T-helper 17 cell (primary cell): ENCODE measurements around the gene TPRX2. TPM values are rescaled to one million over a fixed set of nuclear protein-coding genes. Genes with fewer than 3 reads are reported as not detected.
"Not testable (repeated sequence)": the region's sequence is repeated elsewhere in the genome, so short reads cannot be mapped to it uniquely, and the experiment has no call there.

ENCODE experiments used
- ATAC-seq: fragments of 150-1000 bp; cut with Tn5 transposase; 2 replicates; pipeline ENCODE4 v1.10.0; 2021; ENCODE audit warnings: mild to moderate bottlenecking, moderate library complexity
- DNase-seq, 3 donors: peaks; one replicate each; pipeline versions ENCODE4 v3.0.0 to v3.0.0-alpha.2; 2020 to 2021
- H3K9me3 ChIP-seq: one replicate; pipeline ENCODE4 v1.7.0; 2013; ENCODE audit warnings: low read length, mild to moderate bottlenecking; ENCODE audit not compliant: control insufficient read depth, poor library complexity, severe bottlenecking
- H3K27ac Mint-ChIP-seq: one replicate; pipeline ENCODE4 v1.8.0; 2022; ENCODE audit warnings: mild to moderate bottlenecking, moderate library complexity, mixed read lengths
- H3K27me3 Mint-ChIP-seq: one replicate; pipeline ENCODE4 v1.8.0; 2022; ENCODE audit warnings: mixed read lengths
- H3K36me3 Mint-ChIP-seq: one replicate; pipeline ENCODE4 v1.8.0; 2022; ENCODE audit warnings: low read depth, mixed read lengths
- H3K4me1 Mint-ChIP-seq: one replicate; pipeline ENCODE4 v1.8.0; 2022; ENCODE audit warnings: mild to moderate bottlenecking, mixed read lengths
- H3K4me3 Mint-ChIP-seq: one replicate; pipeline ENCODE4 v1.8.0; 2022; ENCODE audit warnings: mild to moderate bottlenecking, moderate library complexity, mixed read lengths
- total RNA-seq, 4 donors: library from RNA in 2 of 4; stranded (reverse) in 2 of 4; gene quantifications; one replicate each; pipeline ENCODE4 v1.2.3 and lab custom pipeline; 2022 to 2026

TPRX2 gene, protein sequence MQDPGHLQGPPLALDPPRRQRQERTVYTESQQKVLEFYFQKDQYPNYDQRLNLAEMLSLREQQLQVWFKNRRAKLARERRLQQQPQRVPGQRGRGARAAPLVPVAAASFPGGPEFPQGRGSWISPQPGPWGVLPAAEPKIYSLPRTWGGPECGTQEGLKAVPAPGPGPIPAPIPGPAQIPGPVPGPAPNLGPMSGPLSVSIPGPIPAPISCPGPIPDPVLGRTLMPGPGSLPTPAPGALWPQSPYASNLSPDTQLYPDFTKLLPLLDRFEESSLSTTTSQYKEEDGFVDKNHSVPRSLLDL
- total RNA-seq (not detected), total RNA-seq (lab: John Stamatoyannopoulos, UW) (0 reads per million in 2 donors)

- not testable (repeated sequence) for H3K9me3 ChIP-seq, H3K27ac Mint-ChIP-seq, DNase-seq, H3K36me3 Mint-ChIP-seq, ATAC-seq, H3K4me3 Mint-ChIP-seq, H3K4me1 Mint-ChIP-seq
- peaks cover 41% of the 10 kb centered on the region for H3K27me3 Mint-ChIP-seq
These were observed at the start of gene TPRX2 for GRCh38 chr19:47858646-47859285. TPRX2 (plus strand) TSS chr19:47859235; CDS start chr19:47859247, 12 bp downstream.

- no peak overlapping the region for H3K27ac Mint-ChIP-seq
- H3K4me3 Mint-ChIP-seq, result no peak overlapping the region
- H3K27me3 Mint-ChIP-seq, result peaks cover 15% of the 10 kb centered on the region
- no peaks in the 10 kb centered on the region for H3K9me3 ChIP-seq
- ATAC-seq, result peak; percentile 74
- H3K36me3 Mint-ChIP-seq, result peaks cover 2% of the 10 kb centered on the region
- H3K4me1 Mint-ChIP-seq, result peaks cover 3% of the 10 kb centered on the region
- peak; percentile 57 to 75 (median 67) for DNase-seq
These were observed 45.6 kb upstream of the TPRX2 start for GRCh38 chr19:47813304-47813994.

DNA sequence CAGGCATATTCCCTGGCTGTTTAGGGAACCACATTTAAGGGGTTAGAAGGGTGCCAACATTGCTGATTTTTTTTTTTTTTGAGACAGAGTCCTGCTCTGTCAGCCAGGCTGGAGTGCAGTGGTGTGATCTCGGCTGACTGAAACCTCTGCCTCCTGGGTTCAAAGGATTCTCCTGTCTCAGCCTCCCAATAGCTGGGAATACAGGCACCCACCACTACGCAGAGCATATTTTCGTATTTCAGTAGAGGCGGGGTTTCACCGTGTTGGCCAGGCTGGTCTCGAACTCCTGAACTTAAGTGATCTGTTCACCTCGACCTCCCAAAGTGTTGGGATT lies 45.1 kb upstream of the TPRX2 start:
- peak; percentile 16 for ATAC-seq
- no peak for DNase-seq
- no peak overlapping the region for H3K4me3 Mint-ChIP-seq
- H3K4me1 Mint-ChIP-seq, result peaks cover 3% of the 10 kb centered on the region
- H3K27ac Mint-ChIP-seq, result no peak overlapping the region
- H3K9me3 ChIP-seq, result no peaks in the 10 kb centered on the region
- H3K27me3 Mint-ChIP-seq, result peaks cover 17% of the 10 kb centered on the region
- peaks cover 2% of the 10 kb centered on the region for H3K36me3 Mint-ChIP-seq

DNA sequence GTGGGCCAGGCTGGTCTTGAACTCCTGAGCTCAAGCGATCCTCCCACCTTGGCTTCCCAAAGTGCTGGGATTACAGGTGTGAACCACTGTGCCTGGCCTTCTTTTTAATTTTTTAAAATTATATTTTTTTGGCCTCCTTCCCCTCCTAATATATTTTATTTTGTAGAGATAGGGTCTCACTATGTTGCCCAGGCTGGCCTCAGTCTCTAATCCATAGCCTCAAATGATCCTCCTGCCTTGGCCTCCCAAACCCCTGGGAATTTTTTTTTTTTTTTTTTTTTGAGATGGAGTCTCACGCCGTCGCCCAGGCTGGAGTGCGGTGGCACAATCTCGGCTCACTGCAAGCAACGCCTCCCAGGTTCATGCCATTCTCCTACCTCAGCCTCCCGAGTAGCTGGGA lies 42.8 kb upstream of the TPRX2 start:
- Mint-ChIP-seq H3K27me3 (peaks cover 40% of the 10 kb centered on the region), H3K4me1 (peaks cover 12% of the 10 kb centered on the region), H3K36me3 (peaks cover 12% of the 10 kb centered on the region)
- H3K4me3 Mint-ChIP-seq, ATAC-seq, DNase-seq, H3K9me3 ChIP-seq, H3K27ac Mint-ChIP-seq: not testable (repeated sequence)

- Mint-ChIP-seq H3K4me1 (peaks cover 14% of the 10 kb centered on the region), H3K27me3 (peaks cover 57% of the 10 kb centered on the region), H3K36me3 (peaks cover 14% of the 10 kb centered on the region)
- DNase-seq, H3K9me3 ChIP-seq, ATAC-seq, H3K27ac Mint-ChIP-seq, H3K4me3 Mint-ChIP-seq: not testable (repeated sequence)
These were observed 40.8 kb upstream of the TPRX2 start for GRCh38 chr19:47818221-47818620.

GRCh38 chr19:47819858-47820257 lies 39.2 kb upstream of the TPRX2 start:
- H3K9me3 ChIP-seq, result no peaks in the 10 kb centered on the region
- no peak for DNase-seq
- Mint-ChIP-seq H3K27me3 (peaks cover 59% of the 10 kb centered on the region), H3K4me1 (peaks cover 11% of the 10 kb centered on the region), H3K4me3 (no peak overlapping the region), H3K27ac (peak overlapping the region; percentile 81), H3K36me3 (peaks cover 14% of the 10 kb centered on the region)
- ATAC-seq, result no peak

- Mint-ChIP-seq H3K4me3 (peak overlapping the region; percentile 33), H3K27me3 (peaks cover 59% of the 10 kb centered on the region)
These were observed 38.6 kb upstream of the TPRX2 start for GRCh38 chr19:47820410-47820809.

DNA sequence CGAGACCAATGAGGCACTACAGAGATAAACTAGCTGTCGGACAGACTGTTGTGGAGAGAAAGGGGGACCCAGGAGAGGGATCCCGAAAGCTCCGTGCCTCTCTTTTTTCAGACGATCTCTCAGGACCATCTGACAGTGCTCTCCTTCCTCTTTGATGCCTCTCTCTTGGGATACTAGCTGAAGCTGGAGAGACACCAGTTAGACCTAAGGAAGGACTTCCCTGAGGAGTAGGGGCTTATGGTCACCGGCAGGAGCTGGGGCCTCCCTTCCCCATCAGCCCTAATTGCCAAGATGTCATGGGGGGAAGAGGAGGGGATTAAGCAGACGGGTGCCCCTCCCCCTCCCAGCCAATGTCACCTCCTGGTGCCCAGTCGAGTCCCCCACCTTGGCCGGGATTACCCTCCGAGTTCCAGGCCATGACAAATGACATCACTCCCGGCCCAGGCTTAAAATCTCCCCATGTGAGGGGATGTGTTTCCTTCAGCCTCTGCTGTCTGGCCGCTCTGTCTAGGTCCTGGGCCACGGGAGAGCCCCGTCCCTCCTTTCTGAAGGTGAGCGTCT lies 37.5 kb upstream of the TPRX2 start, which contains the start of gene CRX:
Gene CRX (plus strand): TSS at position 478 of the 561 bp plus-strand sequence. CDS start 12,507 bp downstream, outside the sequence.
- H3K36me3 Mint-ChIP-seq, result peaks cover 14% of the 10 kb centered on the region
- peaks cover 11% of the 10 kb centered on the region for H3K4me1 Mint-ChIP-seq
- no peak for DNase-seq
- peaks cover 59% of the 10 kb centered on the region for H3K27me3 Mint-ChIP-seq
- H3K9me3 ChIP-seq, result no peaks in the 10 kb centered on the region
- peak within 1 kb of the TSS; percentile 5 for H3K4me3 Mint-ChIP-seq
- H3K27ac Mint-ChIP-seq, result peak within 1 kb of the TSS; percentile 81
- no peak for ATAC-seq

More at GRCh38 chr19:47820410-47820809, 38.6 kb upstream of the TPRX2 start:
- H3K9me3 ChIP-seq, result no peaks in the 10 kb centered on the region
- H3K4me1 Mint-ChIP-seq, result peaks cover 11% of the 10 kb centered on the region
- no peak for DNase-seq
- peak overlapping the region; percentile 81 for H3K27ac Mint-ChIP-seq
- no peak for ATAC-seq
- H3K36me3 Mint-ChIP-seq, result peaks cover 14% of the 10 kb centered on the region

DNA sequence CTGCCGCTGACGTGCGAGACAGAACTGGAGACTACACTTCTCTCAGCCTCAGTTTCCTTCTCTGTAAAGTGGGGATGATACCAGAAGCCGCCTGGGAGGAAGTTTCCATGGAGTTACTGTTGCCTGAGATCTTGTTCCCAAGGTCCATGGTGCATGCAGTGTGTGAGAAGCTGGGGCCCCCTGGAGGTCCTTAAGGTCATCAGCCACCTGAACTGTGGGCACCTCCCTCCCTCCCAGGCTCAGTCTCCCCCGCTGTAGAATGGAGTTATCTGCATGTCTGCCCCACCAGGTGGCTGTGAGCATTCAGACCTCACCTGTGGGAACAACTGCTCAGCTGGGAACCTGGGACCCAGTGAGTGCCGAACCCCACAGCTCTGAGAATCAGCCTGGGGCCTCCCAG lies 34.6 kb upstream of the TPRX2 start:
- no peaks in the 10 kb centered on the region for H3K9me3 ChIP-seq
- no peak overlapping the region for H3K4me3 Mint-ChIP-seq
- peaks cover 43% of the 10 kb centered on the region for H3K27me3 Mint-ChIP-seq
- ATAC-seq (no peak), DNase-seq (no peak)
- no peak overlapping the region for H3K27ac Mint-ChIP-seq
- H3K4me1 Mint-ChIP-seq, result peaks cover 11% of the 10 kb centered on the region
- H3K36me3 Mint-ChIP-seq, result peaks cover 15% of the 10 kb centered on the region

GRCh38 chr19:47826800-47827199 lies 32.2 kb upstream of the TPRX2 start:
- Mint-ChIP-seq H3K4me3 (no peak overlapping the region), H3K27me3 (peaks cover 19% of the 10 kb centered on the region)
- ATAC-seq, result no peak

DNA sequence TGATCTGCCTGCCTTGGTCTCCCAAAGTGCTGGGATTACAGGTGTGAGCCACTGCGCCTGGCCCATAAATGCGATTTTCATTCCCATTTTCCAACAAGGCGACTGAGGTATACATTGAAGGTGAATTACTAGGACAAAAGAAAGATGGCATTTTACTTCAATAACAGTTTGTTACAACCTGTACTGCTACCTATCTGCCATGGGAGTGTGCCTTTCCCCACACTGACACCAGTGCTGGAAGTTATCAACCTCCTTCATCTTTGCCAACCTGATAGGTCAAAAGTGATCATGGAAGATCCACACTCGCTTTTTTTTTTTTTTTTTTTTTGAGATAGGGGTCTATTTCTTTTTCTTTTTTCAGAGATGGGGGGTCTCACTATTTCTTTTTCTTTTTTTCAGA lies 26.3 kb upstream of the TPRX2 start:
- DNase-seq (no peak), ATAC-seq (no peak)
- Mint-ChIP-seq H3K27ac (no peak overlapping the region), H3K4me3 (no peak overlapping the region), H3K36me3 (peaks cover 3% of the 10 kb centered on the region), H3K27me3 (peaks cover 19% of the 10 kb centered on the region), H3K4me1 (no peaks in the 10 kb centered on the region)
- no peaks in the 10 kb centered on the region for H3K9me3 ChIP-seq

More at GRCh38 chr19:47826800-47827199, 32.2 kb upstream of the TPRX2 start:
- peaks cover 5% of the 10 kb centered on the region for H3K36me3 Mint-ChIP-seq
- peaks cover under 1% of the 10 kb centered on the region for H3K4me1 Mint-ChIP-seq
- no peak for DNase-seq
- H3K9me3 ChIP-seq, result no peaks in the 10 kb centered on the region
- no peak overlapping the region for H3K27ac Mint-ChIP-seq

GRCh38 chr19:47836038-47836437 lies 23.0 kb upstream of the TPRX2 start:
- peaks cover 13% of the 10 kb centered on the region for H3K27me3 Mint-ChIP-seq
- H3K9me3 ChIP-seq, result no peaks in the 10 kb centered on the region
- H3K4me3 Mint-ChIP-seq, result no peak overlapping the region
- ATAC-seq, result no peak
- H3K27ac Mint-ChIP-seq, result no peak overlapping the region
- no peaks in the 10 kb centered on the region for H3K36me3 Mint-ChIP-seq
- no peak for DNase-seq
- no peaks in the 10 kb centered on the region for H3K4me1 Mint-ChIP-seq

GRCh38 chr19:47839411-47839810 lies 19.6 kb upstream of the TPRX2 start:
- Mint-ChIP-seq H3K27me3 (peaks cover 27% of the 10 kb centered on the region), H3K4me3 (no peak overlapping the region), H3K27ac (no peak overlapping the region), H3K36me3 (peaks cover 3% of the 10 kb centered on the region), H3K4me1 (peaks cover 8% of the 10 kb centered on the region)
- ATAC-seq (no peak), DNase-seq (no peak)
- H3K9me3 ChIP-seq, result no peaks in the 10 kb centered on the region
